K562 (cell line): Measurements from ENCODE around the gene SPOCD1. TPM values are rescaled to one million over a fixed set of nuclear protein-coding genes. Genes with fewer than 3 reads are reported as not detected.

Experiments used
- BACH1 ChIP-seq: fragments of 200-800 bp; sonication (Bioruptor generic); IDR thresholded peaks from 2 replicates; pipeline ENCODE4 v1.6.1; 2016; ENCODE audit warnings: missing genetic modification characterization, missing compliant biosample characterization
- CBFA2T3 ChIP-seq: fragments of 450-650 bp; IDR thresholded peaks from 2 replicates; pipeline ENCODE4 v1.6.1; 2017
- CCNT2 ChIP-seq: IDR thresholded peaks from 2 replicates; pipeline ENCODE4 v1.6.1; 2011; ENCODE audit warnings: borderline replicate concordance, low read depth, mild to moderate bottlenecking, moderate library complexity, mixed read lengths, low read length; ENCODE audit not compliant: insufficient read length; ENCODE audit errors: extremely low read depth
- CHD4 ChIP-seq: fragments of 200-600 bp; sonication (generic); IDR thresholded peaks from 3 replicates; pipeline ENCODE4 v1.6.1; 2012; ENCODE audit warnings: low read depth, mild to moderate bottlenecking, mixed read lengths, low read length, inconsistent platforms; ENCODE audit not compliant: insufficient read depth, insufficient replicate concordance, poor library complexity, severe bottlenecking
- FUS ChIP-seq: fragments of 200-400 bp; formaldehyde crosslinking; optimal IDR thresholded peaks from 2 replicates; pipeline ENCODE3; 2017; ENCODE audit warnings: low read depth, low read length
- HDAC2 ChIP-seq: fragments of 450-650 bp; IDR thresholded peaks from 2 replicates; pipeline ENCODE4 v1.6.1; 2016; ENCODE audit warnings: mild to moderate bottlenecking
- JUND ChIP-seq, 2 experiments: IDR thresholded peaks; 2 replicates in 1 of 2; 3 replicates in 1 of 2; pipeline ENCODE4 v1.6.1; 2011; ENCODE audit warnings: borderline replicate concordance in 2 of 2, low read depth in 2 of 2, low read length in 2 of 2, improper control_type of control experiment in 1 of 2, missing biosample characterization in 1 of 2, missing genetic modification characterization in 1 of 2, missing genetic modification reagents in 1 of 2
- MEIS2 ChIP-seq: fragments of 450-650 bp; IDR thresholded peaks from 2 replicates; pipeline ENCODE4 v1.6.1; 2014; ENCODE audit warnings: mild to moderate bottlenecking; ENCODE audit not compliant: partially characterized antibody
- PTRF ChIP-seq: fragments of 450-650 bp; IDR thresholded peaks from 2 replicates; pipeline ENCODE4 v1.6.1; 2016; ENCODE audit warnings: mild to moderate bottlenecking, missing genetic modification characterization, missing compliant biosample characterization
- RCOR1 ChIP-seq, 2 experiments: IDR thresholded peaks; 2 replicates each; pipeline ENCODE4 v1.6.1; 2012; ENCODE audit warnings: low read depth in 2 of 2, low read length in 2 of 2, borderline replicate concordance in 1 of 2, improper control_type of control experiment in 1 of 2
- SMARCA4 ChIP-seq: fragments of 450-650 bp; IDR thresholded peaks from 2 replicates; pipeline ENCODE4 v1.6.1; 2016
- SOX6 ChIP-seq: fragments of 450-650 bp; IDR thresholded peaks from 2 replicates; pipeline ENCODE4 v1.6.1; 2014; ENCODE audit warnings: mild to moderate bottlenecking
- TBL1XR1 ChIP-seq, 2 experiments: IDR thresholded peaks; 2 replicates each; pipeline ENCODE4 v1.6.1; 2012; ENCODE audit warnings: improper control_type of control experiment in 2 of 2, low read length in 2 of 2, mild to moderate bottlenecking in 1 of 2
- XRCC5 ChIP-seq: fragments of 200-400 bp; formaldehyde crosslinking; IDR thresholded peaks from 2 replicates; pipeline ENCODE4 v1.6.1; 2017; ENCODE audit warnings: low read depth, mild to moderate bottlenecking, low read length
- polyA plus RNA-seq, 8 experiments: library from polyadenylated mRNA; depleted of rRNA in 4 of 8; stranded (reverse) in 5 of 8; unstranded in 3 of 8; fragments of >200 nt; fragmentation: Nextera tagmentation in 2 of 8; fragmentation: Illumina TruSeq in 1 of 8; extraction: Ambion mirVana in 2 of 8; extraction: Trizol in 1 of 8; gene quantifications; 2 replicates each; pipeline versions ENCODE4 v1.2.1 to v1.2.3, GENCODE V29; 2011 to 2014; ENCODE audit warnings: inconsistent platforms in 1 of 8, missing spikeins in 1 of 8
- total RNA-seq, 7 experiments: library from RNA; depleted of rRNA in 6 of 7; stranded (reverse); fragments of >200 nt in 6 of 7; fragmentation: Illumina TruSeq in 2 of 7; extraction: Trizol in 2 of 7; gene quantifications; 2 replicates each; pipeline versions ENCODE4 v1.2.1 to v1.2.3, GENCODE V29; 2011 to 2021; ENCODE audit warnings: low replicate concordance in 1 of 7
- TF ChIP-seq, protein P1 (sequence below): fragments of 450-650 bp; IDR thresholded peaks from 2 replicates; pipeline ENCODE4 v1.6.1; 2016; ENCODE audit warnings: low read depth, mild to moderate bottlenecking, moderate library complexity
- TF ChIP-seq, protein P2 (sequence below): fragments of 450-650 bp; IDR thresholded peaks from 2 replicates; pipeline ENCODE4 v1.7.1; 2018; ENCODE audit warnings: mild to moderate bottlenecking, low read depth; ENCODE audit not compliant: partially characterized antibody
- TF ChIP-seq, protein P3 (sequence below): fragments of 250-450 bp; sonication (Bioruptor Pico); IDR thresholded peaks from 2 replicates; pipeline ENCODE4 v1.4.0; 2020; ENCODE audit warnings: mild to moderate bottlenecking, moderate library complexity
- TF ChIP-seq, protein P4 (sequence below): fragments of 450-650 bp; conservative IDR thresholded peaks from 2 replicates; pipeline ENCODE4 v1.6.1; 2016; ENCODE audit warnings: missing genetic modification characterization, low read depth, mild to moderate bottlenecking, control low read depth, missing compliant biosample characterization

Gene SPOCD1
- total and polyA plus RNA-seq, 9 of the 15 experiments (the other 6 are each of a cell fraction or from before 2014, with no cell fraction given), result 0.03 to 0.71 (median 0.26) TPM; not detected in 1

DNA sequence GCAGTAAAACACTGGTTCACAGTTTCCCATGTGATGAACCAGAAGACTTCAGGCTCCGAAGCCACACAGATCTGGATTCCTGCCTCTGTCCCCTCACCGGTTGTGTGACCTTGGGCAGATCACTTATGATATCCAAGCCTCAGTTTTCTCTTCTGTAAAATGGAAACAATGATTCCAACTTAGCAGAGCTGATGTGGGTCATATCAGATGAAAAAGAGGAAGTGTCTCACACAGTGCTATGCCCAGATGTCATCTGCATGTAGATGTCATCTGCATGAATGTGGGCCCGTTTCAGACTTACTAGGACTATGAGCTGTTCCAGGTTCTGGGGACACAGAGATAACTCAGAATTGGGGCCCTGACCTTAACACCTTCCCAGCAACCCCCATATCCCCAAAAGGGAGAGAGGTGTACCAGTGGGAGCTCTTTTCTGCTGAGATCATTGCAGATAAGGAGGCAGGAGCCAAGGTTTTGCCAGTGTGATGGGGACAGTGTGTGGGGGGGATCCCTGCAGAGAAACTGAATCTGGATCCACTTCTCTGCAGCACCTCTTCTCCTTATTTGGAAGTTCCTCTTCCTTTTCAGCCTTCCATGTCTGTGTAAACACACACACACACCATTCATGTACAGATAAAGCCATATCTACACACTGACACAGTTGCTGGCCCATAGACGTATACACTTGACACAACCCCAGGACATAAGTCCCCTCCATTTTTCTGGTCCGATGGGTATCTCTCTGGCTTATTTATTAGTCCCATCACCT lies 46.7 kb downstream of the SPOCD1 start (continued):
- TF ChIP-seq, protein P1, sequence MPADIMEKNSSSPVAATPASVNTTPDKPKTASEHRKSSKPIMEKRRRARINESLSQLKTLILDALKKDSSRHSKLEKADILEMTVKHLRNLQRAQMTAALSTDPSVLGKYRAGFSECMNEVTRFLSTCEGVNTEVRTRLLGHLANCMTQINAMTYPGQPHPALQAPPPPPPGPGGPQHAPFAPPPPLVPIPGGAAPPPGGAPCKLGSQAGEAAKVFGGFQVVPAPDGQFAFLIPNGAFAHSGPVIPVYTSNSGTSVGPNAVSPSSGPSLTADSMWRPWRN, result peak; percentile 68
- peak; percentile 57; the same call in 1 of the 2 replicates for TF ChIP-seq SOX6
- TF ChIP-seq BACH1 (tag), result no peak
- peak; percentile 15; the same call in 1 of the 2 replicates for TF ChIP-seq SMARCA4
- TF ChIP-seq, protein P2, sequence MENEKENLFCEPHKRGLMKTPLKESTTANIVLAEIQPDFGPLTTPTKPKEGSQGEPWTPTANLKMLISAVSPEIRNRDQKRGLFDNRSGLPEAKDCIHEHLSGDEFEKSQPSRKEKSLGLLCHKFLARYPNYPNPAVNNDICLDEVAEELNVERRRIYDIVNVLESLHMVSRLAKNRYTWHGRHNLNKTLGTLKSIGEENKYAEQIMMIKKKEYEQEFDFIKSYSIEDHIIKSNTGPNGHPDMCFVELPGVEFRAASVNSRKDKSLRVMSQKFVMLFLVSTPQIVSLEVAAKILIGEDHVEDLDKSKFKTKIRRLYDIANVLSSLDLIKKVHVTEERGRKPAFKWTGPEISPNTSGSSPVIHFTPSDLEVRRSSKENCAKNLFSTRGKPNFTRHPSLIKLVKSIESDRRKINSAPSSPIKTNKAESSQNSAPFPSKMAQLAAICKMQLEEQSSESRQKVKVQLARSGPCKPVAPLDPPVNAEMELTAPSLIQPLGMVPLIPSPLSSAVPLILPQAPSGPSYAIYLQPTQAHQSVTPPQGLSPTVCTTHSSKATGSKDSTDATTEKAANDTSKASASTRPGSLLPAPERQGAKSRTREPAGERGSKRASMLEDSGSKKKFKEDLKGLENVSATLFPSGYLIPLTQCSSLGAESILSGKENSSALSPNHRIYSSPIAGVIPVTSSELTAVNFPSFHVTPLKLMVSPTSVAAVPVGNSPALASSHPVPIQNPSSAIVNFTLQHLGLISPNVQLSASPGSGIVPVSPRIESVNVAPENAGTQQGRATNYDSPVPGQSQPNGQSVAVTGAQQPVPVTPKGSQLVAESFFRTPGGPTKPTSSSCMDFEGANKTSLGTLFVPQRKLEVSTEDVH, result no peak
- no peak for TF ChIP-seq PTRF (tag)
- peak; percentile 50 for TF ChIP-seq CCNT2
- TF ChIP-seq CHD4, result peak; percentile 83
- peak; percentile 66 for TF ChIP-seq CBFA2T3
- no peak for TF ChIP-seq XRCC5
- TF ChIP-seq HDAC2, result peak; percentile 89
- TF ChIP-seq, protein P3, sequence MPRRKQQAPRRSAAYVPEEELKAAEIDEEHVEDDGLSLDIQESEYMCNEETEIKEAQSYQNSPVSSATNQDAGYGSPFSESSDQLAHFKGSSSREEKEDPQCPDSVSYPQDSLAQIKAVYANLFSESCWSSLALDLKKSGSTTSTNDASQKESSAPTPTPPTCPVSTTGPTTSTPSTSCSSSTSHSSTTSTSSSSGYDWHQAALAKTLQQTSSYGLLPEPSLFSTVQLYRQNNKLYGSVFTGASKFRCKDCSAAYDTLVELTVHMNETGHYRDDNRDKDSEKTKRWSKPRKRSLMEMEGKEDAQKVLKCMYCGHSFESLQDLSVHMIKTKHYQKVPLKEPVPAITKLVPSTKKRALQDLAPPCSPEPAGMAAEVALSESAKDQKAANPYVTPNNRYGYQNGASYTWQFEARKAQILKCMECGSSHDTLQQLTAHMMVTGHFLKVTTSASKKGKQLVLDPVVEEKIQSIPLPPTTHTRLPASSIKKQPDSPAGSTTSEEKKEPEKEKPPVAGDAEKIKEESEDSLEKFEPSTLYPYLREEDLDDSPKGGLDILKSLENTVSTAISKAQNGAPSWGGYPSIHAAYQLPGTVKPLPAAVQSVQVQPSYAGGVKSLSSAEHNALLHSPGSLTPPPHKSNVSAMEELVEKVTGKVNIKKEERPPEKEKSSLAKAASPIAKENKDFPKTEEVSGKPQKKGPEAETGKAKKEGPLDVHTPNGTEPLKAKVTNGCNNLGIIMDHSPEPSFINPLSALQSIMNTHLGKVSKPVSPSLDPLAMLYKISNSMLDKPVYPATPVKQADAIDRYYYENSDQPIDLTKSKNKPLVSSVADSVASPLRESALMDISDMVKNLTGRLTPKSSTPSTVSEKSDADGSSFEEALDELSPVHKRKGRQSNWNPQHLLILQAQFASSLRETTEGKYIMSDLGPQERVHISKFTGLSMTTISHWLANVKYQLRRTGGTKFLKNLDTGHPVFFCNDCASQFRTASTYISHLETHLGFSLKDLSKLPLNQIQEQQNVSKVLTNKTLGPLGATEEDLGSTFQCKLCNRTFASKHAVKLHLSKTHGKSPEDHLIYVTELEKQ (CRISPR knock-in tag), result no peak
- peak in 1 of 2 experiments; percentile 71; a peak in 2 of 4 replicates for TF ChIP-seq RCOR1 (IDR thresholded peaks at IDR 0.05; ENCODE audit: borderline replicate concordance in 1 of 2, low read depth in 2 of 2, low read length in 2 of 2)
- TF ChIP-seq, protein P4, sequence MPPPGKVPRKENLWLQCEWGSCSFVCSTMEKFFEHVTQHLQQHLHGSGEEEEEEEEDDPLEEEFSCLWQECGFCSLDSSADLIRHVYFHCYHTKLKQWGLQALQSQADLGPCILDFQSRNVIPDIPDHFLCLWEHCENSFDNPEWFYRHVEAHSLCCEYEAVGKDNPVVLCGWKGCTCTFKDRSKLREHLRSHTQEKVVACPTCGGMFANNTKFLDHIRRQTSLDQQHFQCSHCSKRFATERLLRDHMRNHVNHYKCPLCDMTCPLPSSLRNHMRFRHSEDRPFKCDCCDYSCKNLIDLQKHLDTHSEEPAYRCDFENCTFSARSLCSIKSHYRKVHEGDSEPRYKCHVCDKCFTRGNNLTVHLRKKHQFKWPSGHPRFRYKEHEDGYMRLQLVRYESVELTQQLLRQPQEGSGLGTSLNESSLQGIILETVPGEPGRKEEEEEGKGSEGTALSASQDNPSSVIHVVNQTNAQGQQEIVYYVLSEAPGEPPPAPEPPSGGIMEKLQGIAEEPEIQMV (tag), result no peak
- peak in 1 of 2 experiments; percentile 46; a peak in 1 of 4 replicates for TF ChIP-seq TBL1XR1 (IDR thresholded peaks at IDR 0.05; ENCODE audit: low read length in 2 of 2)
- no peak for TF ChIP-seq JUND (IDR thresholded peaks at IDR 0.05; ENCODE audit: borderline replicate concordance, low read depth, low read length)
- TF ChIP-seq JUND (tag; IDR thresholded peaks at IDR 0.05; ENCODE audit: borderline replicate concordance, low read depth, low read length), result peak; percentile 39; the same call in 1 of the 3 replicates
- peak; percentile 32 for TF ChIP-seq MEIS2
- TF ChIP-seq FUS, result no peak
